Heart left ventricle (tissue), 16 donors: ENCODE measurements around the gene PCDH8. TPM values are rescaled to one million over a fixed set of nuclear protein-coding genes. Genes with fewer than 3 reads are reported as not detected.

Experiments used
- ATAC-seq, 4 donors: fragments of 200-7000 bp; cut with Tn5 transposase; one replicate each; pipeline ENCODE4 v1.9.1; 2020 to 2022; ENCODE audit warnings: moderate library complexity in 4 of 4, mild to moderate bottlenecking in 3 of 4, moderate number of reproducible peaks in 1 of 4
- DNase-seq, 5 donors: peaks; one replicate each; pipeline ENCODE4 v3.0.0-alpha.2; 2020
- H3K27ac ChIP-seq, 12 donors: fragments of 200-600 bp; sonication (generic) in 4 of 12; one replicate each; pipeline versions ENCODE4 v1.5.0 to v1.8.0; 2016 to 2022; ENCODE audit warnings: mild to moderate bottlenecking in 2 of 12
- H3K27me3 ChIP-seq, 9 donors: fragments of 200-600 bp; sonication (generic) in 2 of 9; one replicate each; pipeline versions ENCODE4 v1.5.1 to v1.8.0; 2016 to 2022; ENCODE audit warnings: mild to moderate bottlenecking in 3 of 9
- H3K36me3 ChIP-seq, 9 donors: fragments of 200-600 bp; sonication (generic) in 2 of 9; one replicate each; pipeline versions ENCODE4 v1.5.0 to v1.8.0; 2018 to 2022; ENCODE audit warnings: mild to moderate bottlenecking in 2 of 9
- H3K4me1 ChIP-seq, 12 donors: fragments of 200-600 bp; sonication (generic) in 4 of 12; one replicate each; pipeline versions ENCODE4 v1.5.0 to v1.8.0; 2016 to 2022; ENCODE audit warnings: mild to moderate bottlenecking in 3 of 12
- H3K4me3 ChIP-seq, 12 donors: fragments of 200-600 bp; sonication (generic) in 4 of 12; one replicate each; pipeline versions ENCODE4 v1.5.0 to v1.8.0; 2017 to 2022; ENCODE audit warnings: mild to moderate bottlenecking in 9 of 12, moderate library complexity in 4 of 12
- H3K9me3 ChIP-seq, 12 donors: fragments of 200-600 bp; sonication (generic) in 4 of 12; one replicate each; pipeline versions ENCODE4 v1.5.0 to v1.8.0; 2016 to 2022; ENCODE audit warnings: mild to moderate bottlenecking in 1 of 12
- CTCF ChIP-seq, 12 donors: fragments of 200-600 bp; sonication (generic) in 4 of 12; IDR thresholded peaks; one replicate each; pipeline versions ENCODE4 v1.5.0 to v1.8.0; 2018 to 2022; ENCODE audit warnings: antibody characterized with exemption in 12 of 12, mild to moderate bottlenecking in 5 of 12
- POLR2A ChIP-seq, 2 donors: fragments of 450-650 bp; IDR thresholded peaks; one replicate each; pipeline ENCODE4 v1.6.1; 2017; ENCODE audit warnings: antibody characterized with exemption in 2 of 2, mild to moderate bottlenecking in 2 of 2, moderate library complexity in 2 of 2
- WGBS, 4 donors: extraction: QIAGEN DNeasy Blood & Tissue Kit in 2 of 4; methylation state at CpG; one replicate each; pipeline versions ENCODE4 v1.1.5 to v1.1.7; 2013 to 2018; 5-methylcytosine and 5-hydroxymethylcytosine counted together
- intact Hi-C, 10 donors: fragments of 100-400 bp; cut with DNase I; formaldehyde crosslinking; loops; one replicate each; pipeline versions ENCODE4 v1.11.1 to v1.14.2; 2022
- long read RNA-seq, 3 donors: library from polyadenylated mRNA; unstranded; transcript quantifications; one replicate each; pipeline ENCODE4 v2.0.0, GENCODE V29; 2020 to 2021
- polyA plus RNA-seq, 2 donors: library from polyadenylated mRNA; stranded (reverse); fragments of 200-250 nt; gene quantifications; one replicate each; pipeline ENCODE4 v1.2.3, GENCODE V29; 2013
- total RNA-seq, 9 donors: library from RNA; depleted of rRNA in 2 of 9; stranded (reverse); fragments of >200 nt in 2 of 9; fragmentation: NEBNext Ultra II Directional in 3 of 9; extraction: Animal tissue kit (Norgen Biotek cat#: 25700) in 3 of 9; gene quantifications; one replicate each; pipeline versions ENCODE4 v1.1.0 to v1.2.4, GENCODE V29; 2016 to 2023
- donor health status: ischemic (EF 13 %, LVEDD 7.1; RV severe dilation, severe dysfunction).
- donor health status: healthy with polysubstance abuse.
- donor health status: DM: no; HTN: yes; CAD: no.
- donor health status: DM: no; HTN: no; CAD: no.
- donor health status: ischemic (EF 25% LVEDD 6.9; RV normal size, moderate dysfunction).
- donor health status: ischemic (EF 25% LVEDD 5.7; RV mildly dilated, moderate dysfunction).
- donor health status: healthy.
- donor health status: DM: yes; HTN: yes; CAD: no.
- donor health status: ischemic (EF 35%, LVEDD 5.7; RV mildly dilated, moderate dysfunction).
- donor health status: nonischemic (EF 11% LVEDD 7.7; RV severe dilation, severe dysfunction).
- donor health status: DM: yes; HTN: yes; CAD: no.
- donor health status: PGD.
- donor health status: ischemic (EF 29% LVEDD 5.4; RV normal size, mild dysfunction).
- donor health status: nonischemic (EF 23%, LVEDD 6.1; RV moderate dilation, normal function).

The PCDH8 gene
- not detected for total RNA-seq
- not detected for polyA plus RNA-seq
- long read RNA-seq, donor 1: 0 reads
- long read RNA-seq, donor 2: 0 reads
- long read RNA-seq, donor 3: 0 reads

DNA sequence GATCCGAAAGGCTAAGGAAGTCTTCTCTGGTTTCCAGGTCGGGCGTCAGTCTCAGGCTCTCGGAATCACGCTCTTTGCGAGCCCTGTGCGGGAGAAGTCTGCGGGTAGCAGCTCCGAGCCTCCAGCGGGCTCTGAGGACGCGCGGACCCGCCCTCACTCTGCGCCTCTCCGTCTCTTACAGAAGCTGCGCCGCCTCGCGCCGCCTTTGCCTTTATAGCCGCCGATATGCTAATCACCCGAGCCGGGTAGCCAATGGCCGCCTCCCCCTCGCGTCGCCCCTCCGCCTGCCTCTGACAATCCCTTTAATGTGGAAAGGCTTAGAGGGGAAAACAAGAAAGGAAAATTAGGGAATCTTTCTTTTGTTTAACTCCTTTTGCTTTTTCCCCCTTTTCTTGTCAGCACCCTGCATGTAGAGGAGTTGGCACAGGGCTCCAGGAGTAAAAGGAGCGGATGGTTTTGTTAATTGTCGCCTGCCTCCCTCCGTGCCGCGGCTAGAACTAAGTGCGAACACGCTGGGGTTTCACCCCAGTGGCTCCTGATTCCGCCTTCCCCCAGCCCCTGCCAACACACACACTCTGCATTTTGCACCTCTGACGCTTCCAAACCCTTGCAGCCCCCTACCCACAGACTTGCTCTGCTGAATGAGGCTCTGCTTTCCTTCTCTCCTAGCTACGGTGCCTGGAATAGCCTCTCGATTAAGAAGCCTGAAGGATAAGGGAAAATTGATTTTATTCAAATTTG, at the start of gene PCDH8:
PCDH8 (minus strand) TSS at position 186 of the 741 bp plus-strand sequence. CDS start 204 bp downstream, outside the sequence.
- Histone ChIP-seq H3K27me3 (peaks cover 47 to 97% (median 69%) of the 10 kb centered on the region in 9 donors), H3K36me3 (no peaks in the 10 kb centered on the region), H3K27ac (no peak within 1 kb of the TSS), H3K9me3 (no peaks in the 10 kb centered on the region), H3K4me3 (peak within 1 kb of the TSS in 1 of 12 donors; percentile 14), H3K4me1 (peaks cover 0 to 47% (median 21%) of the 10 kb centered on the region in 12 donors)
- no peak for ATAC-seq
- no peak for DNase-seq
- TF ChIP-seq POLR2A (IDR thresholded peaks at IDR 0.05) (no peak), CTCF (IDR thresholded peaks at IDR 0.05) (no peak)
- intact Hi-C loops: loop anchor here in 2 of 10 donors (5.0 to 10.0 kb wide), 2 partner anchors 304 to 306 kb away; no protein-coding TSS in a partner anchor
- 1 to 2% (median 2%) methylated on average over 25 to 41 of the region's 41 CpGs for WGBS, 4 donors

GRCh38 chr13:52896827-52897659, 48.6 kb upstream of the PCDH8 start:
- intact Hi-C loops: no loop called here
- peak in 11 of 12 donors; percentile 15 to 55 (median 49) for TF ChIP-seq CTCF (IDR thresholded peaks at IDR 0.05)
- TF ChIP-seq POLR2A (IDR thresholded peaks at IDR 0.05): no peak
- Histone ChIP-seq H3K4me3 (no peak overlapping the region), H3K9me3 (no peaks in the 10 kb centered on the region), H3K36me3 (no peaks in the 10 kb centered on the region), H3K27ac (peak overlapping the region in 2 of 12 donors; percentile 24 to 28), H3K4me1 (no peaks in the 10 kb centered on the region), H3K27me3 (peaks cover 0 to 13% (median 0%) of the 10 kb centered on the region in 9 donors)
- WGBS, 4 donors: 32 to 41% (median 33%) methylated on average over 8 of the region's 8 CpGs
- peak in 2 of 5 donors; percentile 22 to 25 for DNase-seq
- peak in 1 of 4 donors; percentile 59 for ATAC-seq

GRCh38 chr13:52894413-52894812, 46.0 kb upstream of the PCDH8 start:
- no peaks in the 10 kb centered on the region for H3K9me3 ChIP-seq
- 75 to 82% (median 78%) methylated on average over 5 of the region's 5 CpGs for WGBS, 4 donors
- ATAC-seq: no peak
- no peak for DNase-seq
- peaks cover 0 to 13% (median 0%) of the 10 kb centered on the region in 9 donors for H3K27me3 ChIP-seq
- H3K36me3 ChIP-seq: no peaks in the 10 kb centered on the region
- no peak overlapping the region for H3K27ac ChIP-seq
- H3K4me3 ChIP-seq: no peak overlapping the region
- TF ChIP-seq CTCF (IDR thresholded peaks at IDR 0.05): no peak
- no peak for TF ChIP-seq POLR2A (IDR thresholded peaks at IDR 0.05)
- intact Hi-C loops: no loop called here
- H3K4me1 ChIP-seq: no peaks in the 10 kb centered on the region

GRCh38 chr13:52892925-52893324, 44.5 kb upstream of the PCDH8 start:
- WGBS, 4 donors: 57 to 78% (median 71%) methylated on average over 4 of the region's 4 CpGs
- intact Hi-C loops: no loop called here
- Histone ChIP-seq H3K9me3 (no peaks in the 10 kb centered on the region), H3K4me3 (no peak overlapping the region), H3K36me3 (no peaks in the 10 kb centered on the region), H3K27me3 (peaks cover 0 to 11% (median 0%) of the 10 kb centered on the region in 9 donors), H3K27ac (no peak overlapping the region), H3K4me1 (no peaks in the 10 kb centered on the region)
- no peak for TF ChIP-seq POLR2A (IDR thresholded peaks at IDR 0.05)
- no peak for TF ChIP-seq CTCF (IDR thresholded peaks at IDR 0.05)
- DNase-seq (no peak), ATAC-seq (no peak)
